PC-3 (cell line): ENCODE data around the gene AK8. TPM values are rescaled to one million over a fixed set of nuclear protein-coding genes. Genes with fewer than 3 reads are reported as not detected.

ENCODE experiments used
- ATAC-seq: fragments of 200-7000 bp; cut with Tn5 transposase; 2 replicates; pipeline ENCODE4 v1.9.1; 2020; ENCODE audit warnings: mild to moderate bottlenecking, moderate library complexity
- BruUV-seq: library from RNA; stranded (reverse); fragments of 400-500 nt; replicated peaks from 2 replicates; lab custom pipeline; 2021; lab: Mats Ljungman, UMichigan
- CTCF ChIA-PET: fragments of 300-600 bp; sonication (Branson Sonifier 250); formaldehyde crosslinking; loops from one replicate; lab custom pipeline; 2022; ENCODE audit warnings: antibody characterized with exemption; lab: Charles Lee
- POLR2A ChIA-PET: fragments of 300-600 bp; sonication (Branson Sonifier 250); formaldehyde crosslinking; loops from one replicate; lab custom pipeline; 2022; ENCODE audit warnings: antibody characterized with exemption; ENCODE audit not compliant: unreplicated experiment; lab: Charles Lee
- DNase-seq: peaks from one replicate; pipeline ENCODE4 v3.0.0-alpha.2; 2015
- H2AFZ ChIP-seq: fragments of 300-600 bp; sonication (generic); 2 replicates; pipeline ENCODE4 v1.6.0; 2016; ENCODE audit warnings: antibody characterized with exemption, low read length
- H3F3A ChIP-seq: fragments of 300-600 bp; sonication (generic); one replicate; pipeline ENCODE4 v1.6.0; 2017; ENCODE audit warnings: antibody characterized with exemption, low read length, control low read depth, mild to moderate bottlenecking; ENCODE audit not compliant: unreplicated experiment
- H3K27ac ChIP-seq: fragments of 300-600 bp; sonication (generic); 2 replicates; pipeline ENCODE4 v1.5.1; 2016; ENCODE audit warnings: mild to moderate bottlenecking, low read length
- H3K27me3 ChIP-seq: fragments of 300-600 bp; sonication (generic); 2 replicates; pipeline ENCODE4 v1.6.1; 2016; ENCODE audit warnings: low read length, mixed read lengths
- H3K36me3 ChIP-seq: fragments of 300-600 bp; sonication (generic); 2 replicates; pipeline ENCODE4 v1.6.1; 2016; ENCODE audit warnings: low read depth, mixed run types, low read length, mixed read lengths
- H3K4me1 ChIP-seq: fragments of 300-600 bp; sonication (generic); 2 replicates; pipeline ENCODE4 v1.5.1; 2016; ENCODE audit warnings: low read length; ENCODE audit not compliant: insufficient read depth
- H3K4me2 ChIP-seq: fragments of 300-600 bp; sonication (generic); 2 replicates; pipeline ENCODE4 v1.6.0; 2016; ENCODE audit warnings: low read length
- H3K4me3 ChIP-seq: fragments of 300-600 bp; sonication (generic); 2 replicates; pipeline ENCODE4 v1.5.1; 2016; ENCODE audit warnings: mild to moderate bottlenecking, low read length, mixed read lengths
- H3K79me2 ChIP-seq: fragments of 300-600 bp; sonication (generic); 2 replicates; pipeline ENCODE4 v1.6.1; 2017; ENCODE audit warnings: low read length, mixed read lengths
- H3K9ac ChIP-seq: fragments of 300-600 bp; sonication (generic); 2 replicates; pipeline ENCODE4 v1.6.0; 2016; ENCODE audit warnings: mild to moderate bottlenecking, low read length
- H3K9me2 ChIP-seq: fragments of 300-600 bp; sonication (generic); replicated peaks from 2 replicates; pipeline ENCODE4 v1.6.1; 2016; ENCODE audit warnings: mixed run types, low read length, mixed read lengths
- H3K9me3 ChIP-seq: fragments of 300-600 bp; sonication (generic); 2 replicates; pipeline ENCODE4 v1.6.1; 2016; ENCODE audit warnings: low read length, mixed read lengths
- H4K20me1 ChIP-seq: fragments of 300-600 bp; sonication (generic); 2 replicates; pipeline ENCODE4 v1.6.1; 2016; ENCODE audit warnings: low read length, mixed read lengths
- EZH2 ChIP-seq: fragments of 300-600 bp; sonication (generic); IDR thresholded peaks from one replicate; pipeline ENCODE4 v1.6.1; 2017; ENCODE audit warnings: antibody characterized with exemption, mild to moderate bottlenecking, low read length; ENCODE audit not compliant: unreplicated experiment
- EZH2phosphoT487 ChIP-seq: fragments of 300-600 bp; sonication (generic); IDR thresholded peaks from 2 replicates; pipeline ENCODE4 v1.6.1; 2018; ENCODE audit warnings: mild to moderate bottlenecking, antibody characterized with exemption, low read length, borderline replicate concordance
- intact Hi-C: fragments of 100-400 bp; cut with micrococcal nuclease; formaldehyde crosslinking; loops from 2 replicates; pipeline ENCODE4 v1.9.0; 2023
- total RNA-seq: library from RNA; depleted of rRNA; stranded (reverse); fragments of >200 nt; gene quantifications from 2 replicates; pipeline ENCODE4 v1.2.3, GENCODE V29; 2014
- TF ChIP-seq, protein P1 (sequence below): fragments of 300-600 bp; sonication (generic); conservative IDR thresholded peaks from 2 replicates; pipeline ENCODE4 v1.5.1; 2017; ENCODE audit warnings: antibody characterized with exemption, low read depth, mild to moderate bottlenecking, low read length

Gene AK8
- total RNA-seq, 1 experiment from 2014 or later: 0.55 TPM

DNA sequence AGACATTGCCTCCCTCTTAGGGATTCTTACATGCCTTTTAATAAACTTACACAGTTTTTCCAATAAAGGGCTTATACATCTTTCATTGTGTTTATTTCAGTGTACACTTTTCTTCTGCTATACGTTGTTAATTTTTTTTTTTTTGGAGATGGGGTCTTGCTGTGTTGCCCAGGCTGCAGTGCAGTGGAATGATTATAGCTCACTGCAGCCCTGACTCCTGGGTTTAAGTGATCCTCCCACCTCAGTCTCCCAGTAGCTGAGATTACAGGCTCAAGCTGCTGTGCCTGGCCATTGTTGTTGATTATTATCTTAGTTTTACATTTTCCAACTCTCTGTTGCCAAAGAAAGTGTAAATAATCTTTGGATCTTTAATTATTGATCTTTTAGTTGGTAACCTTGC is 118.0 kb downstream of the AK8 start:
- DNase-seq: no peak
- ATAC-seq: no peak
- Histone ChIP-seq H3K27ac (no peak overlapping the region), H3K9ac (no peak overlapping the region), H4K20me1 (no peaks in the 10 kb centered on the region), H3K4me2 (no peak overlapping the region), H3K9me3 (no peaks in the 10 kb centered on the region), H3F3A (no peaks in the 10 kb centered on the region), H3K36me3 (no peaks in the 10 kb centered on the region), H3K79me2 (no peaks in the 10 kb centered on the region), H3K27me3 (no peaks in the 10 kb centered on the region), H3K9me2 (no peaks in the 10 kb centered on the region), H3K4me1 (no peaks in the 10 kb centered on the region), H2AFZ (no peak overlapping the region), H3K4me3 (no peak overlapping the region)
- CTCF ChIA-PET: no interaction called here
- intact Hi-C loops: no loop called here
- no TSS peak for BruUV-seq
- TF ChIP-seq EZH2phosphoT487: no peak
- TF ChIP-seq, protein P1, sequence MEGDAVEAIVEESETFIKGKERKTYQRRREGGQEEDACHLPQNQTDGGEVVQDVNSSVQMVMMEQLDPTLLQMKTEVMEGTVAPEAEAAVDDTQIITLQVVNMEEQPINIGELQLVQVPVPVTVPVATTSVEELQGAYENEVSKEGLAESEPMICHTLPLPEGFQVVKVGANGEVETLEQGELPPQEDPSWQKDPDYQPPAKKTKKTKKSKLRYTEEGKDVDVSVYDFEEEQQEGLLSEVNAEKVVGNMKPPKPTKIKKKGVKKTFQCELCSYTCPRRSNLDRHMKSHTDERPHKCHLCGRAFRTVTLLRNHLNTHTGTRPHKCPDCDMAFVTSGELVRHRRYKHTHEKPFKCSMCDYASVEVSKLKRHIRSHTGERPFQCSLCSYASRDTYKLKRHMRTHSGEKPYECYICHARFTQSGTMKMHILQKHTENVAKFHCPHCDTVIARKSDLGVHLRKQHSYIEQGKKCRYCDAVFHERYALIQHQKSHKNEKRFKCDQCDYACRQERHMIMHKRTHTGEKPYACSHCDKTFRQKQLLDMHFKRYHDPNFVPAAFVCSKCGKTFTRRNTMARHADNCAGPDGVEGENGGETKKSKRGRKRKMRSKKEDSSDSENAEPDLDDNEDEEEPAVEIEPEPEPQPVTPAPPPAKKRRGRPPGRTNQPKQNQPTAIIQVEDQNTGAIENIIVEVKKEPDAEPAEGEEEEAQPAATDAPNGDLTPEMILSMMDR: no peak
- no peak for TF ChIP-seq EZH2
- POLR2A ChIA-PET: no interaction called here

DNA sequence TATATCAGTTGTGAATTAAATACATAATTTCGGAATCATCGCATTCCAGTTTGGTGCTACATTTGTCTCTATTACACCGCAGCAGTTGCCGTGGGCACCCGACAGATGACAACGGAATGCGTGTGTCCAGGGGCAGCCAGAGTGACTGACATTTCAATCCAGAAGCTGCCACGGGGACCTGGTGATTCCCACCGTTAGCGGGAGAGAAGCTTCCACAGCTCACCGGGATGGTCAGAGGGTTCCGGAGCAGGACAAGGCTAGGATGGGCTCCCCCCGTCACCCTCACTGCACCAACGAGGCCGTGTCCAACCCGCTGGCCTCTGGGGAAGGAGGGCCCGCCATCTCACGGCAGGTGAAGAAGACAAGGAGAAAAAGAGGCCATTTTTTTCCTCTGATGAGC is 121.1 kb downstream of the AK8 start:
- ATAC-seq (no peak), DNase-seq (no peak)
- Histone ChIP-seq H4K20me1 (no peaks in the 10 kb centered on the region), H2AFZ (no peak overlapping the region), H3K9me3 (no peaks in the 10 kb centered on the region), H3K4me2 (no peak overlapping the region), H3K9ac (no peak overlapping the region), H3K36me3 (no peaks in the 10 kb centered on the region), H3K79me2 (no peaks in the 10 kb centered on the region), H3K4me3 (no peak overlapping the region), H3K27me3 (no peaks in the 10 kb centered on the region), H3K4me1 (no peaks in the 10 kb centered on the region), H3K27ac (no peak overlapping the region), H3F3A (no peaks in the 10 kb centered on the region), H3K9me2 (no peaks in the 10 kb centered on the region)
- TF ChIP-seq EZH2 (no peak), EZH2phosphoT487 (no peak)
- TF ChIP-seq, protein P1: no peak
- POLR2A ChIA-PET: no interaction called here
- no TSS peak for BruUV-seq
- intact Hi-C loops: no loop called here
- CTCF ChIA-PET: no interaction called here

DNA sequence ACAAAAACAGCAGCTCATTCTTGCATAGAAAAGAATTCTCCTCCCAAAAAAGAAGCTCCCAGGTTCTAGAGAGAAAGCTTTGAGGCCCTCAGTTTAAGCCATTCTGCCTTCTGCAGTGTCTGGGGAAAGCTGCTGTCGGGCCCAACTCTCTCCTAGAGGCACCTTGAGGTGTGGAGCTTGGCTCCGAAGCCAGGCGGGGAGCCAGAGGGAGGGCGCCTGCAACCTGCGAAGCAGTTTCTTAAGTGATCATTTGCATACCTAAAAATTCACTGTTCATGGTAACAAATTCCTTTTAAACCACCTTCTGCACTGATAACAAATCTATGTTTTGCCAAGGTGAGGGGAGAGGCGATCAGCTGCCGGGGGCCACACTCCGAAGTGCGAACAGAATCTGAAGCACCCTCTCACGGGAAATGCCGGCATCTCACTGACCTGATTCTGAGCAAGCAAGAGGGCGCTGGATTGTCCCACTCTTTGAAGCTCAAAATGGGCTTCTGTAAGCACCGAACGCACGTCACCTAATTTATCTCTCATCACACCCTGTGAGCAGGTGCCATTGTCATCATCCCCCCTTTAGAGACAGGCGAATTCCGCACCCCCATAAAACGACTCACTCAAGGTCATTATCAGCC is 121.8 kb downstream of the AK8 start:
- H3K4me1 ChIP-seq: no peaks in the 10 kb centered on the region
- no peaks in the 10 kb centered on the region for H3F3A ChIP-seq
- no peak overlapping the region for H3K9ac ChIP-seq
- ChIA-PET CTCF (no interaction called here), POLR2A (no interaction called here)
- no peaks in the 10 kb centered on the region for H3K9me3 ChIP-seq
- no peaks in the 10 kb centered on the region for H3K36me3 ChIP-seq
- H3K4me3 ChIP-seq: no peak overlapping the region
- intact Hi-C loops: no loop called here
- H2AFZ ChIP-seq: no peak overlapping the region
- ATAC-seq: no peak
- H3K79me2 ChIP-seq: no peaks in the 10 kb centered on the region
- no peaks in the 10 kb centered on the region for H3K9me2 ChIP-seq
- no peaks in the 10 kb centered on the region for H4K20me1 ChIP-seq
- DNase-seq: no peak
- no peak overlapping the region for H3K27ac ChIP-seq
- H3K4me2 ChIP-seq: no peak overlapping the region
- TF ChIP-seq EZH2phosphoT487 (no peak), EZH2 (no peak)
- TF ChIP-seq, protein P1: no peak
- no peaks in the 10 kb centered on the region for H3K27me3 ChIP-seq
- no TSS peak for BruUV-seq
